SH-SY5Y (cell line): ENCODE measurements around the gene SH3BGRL2.

Experiments
- GATA2 ChIP-seq: IDR thresholded peaks from 2 replicates; pipeline ENCODE4 v1.6.1; 2011; ENCODE audit warnings: mild to moderate bottlenecking, low read depth, low read length
- GATA3 ChIP-seq: IDR thresholded peaks from 2 replicates; pipeline ENCODE4 v1.6.1; 2011; ENCODE audit warnings: low read depth, mild to moderate bottlenecking, low read length, moderate library complexity

DNA sequence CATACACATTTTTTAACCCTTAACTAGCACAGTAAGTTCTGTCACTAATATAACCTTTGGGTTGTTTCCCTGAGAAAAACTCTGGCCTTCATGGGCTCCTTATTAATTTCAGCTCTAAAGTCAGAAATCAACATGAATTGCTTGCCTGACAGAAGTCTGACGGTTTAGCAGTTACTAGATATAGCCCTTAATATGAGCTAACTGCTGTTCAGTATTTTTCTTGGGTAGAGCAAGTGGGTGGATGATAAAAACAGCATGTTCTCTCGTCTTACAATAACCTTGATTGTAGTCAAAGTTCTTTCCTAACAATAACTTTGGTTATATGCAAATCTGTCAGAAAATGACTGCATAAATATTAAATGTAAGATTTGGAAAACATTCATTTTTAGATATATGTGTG is 81.0 kb downstream of the SH3BGRL2 start:
- TF ChIP-seq GATA2 (no peak), GATA3 (no peak)
